HG03521 (cell line): ENCODE measurements around the gene CAPN9.
"Not testable (repeated sequence)": the region's sequence is repeated elsewhere in the genome, so short reads cannot be mapped to it uniquely, and the experiment has no call there.

Experiments used
- ATAC-seq: cut with Tn5 transposase; IDR thresholded peaks from one replicate; pipeline ENCODE4 v1.9.1; 2021; ENCODE audit warnings: mild to moderate bottlenecking, moderate library complexity; ENCODE audit not compliant: unreplicated experiment

CAPN9 gene

GRCh38 chr1:230747127-230747730, at the start of gene CAPN9:
Gene CAPN9, plus strand, starts transcription at chr1:230747388. Its CDS starts 109 bp downstream, at chr1:230747497.
- no peak for ATAC-seq

- no peak for ATAC-seq
Observed at GRCh38 chr1:230698130-230698529, 49.1 kb upstream of the CAPN9 start.

- ATAC-seq = not testable (repeated sequence)
Observed at GRCh38 chr1:230698964-230699363, 48.2 kb upstream of the CAPN9 start.

GRCh38 chr1:230699716-230700115, 47.5 kb upstream of the CAPN9 start:
- ATAC-seq = no peak

GRCh38 chr1:230700132-230700531, 47.1 kb upstream of the CAPN9 start:
- no peak for ATAC-seq

- no peak for ATAC-seq
Observed at GRCh38 chr1:230701434-230701833, 45.8 kb upstream of the CAPN9 start.

GRCh38 chr1:230701895-230702768, 45.1 kb upstream of the CAPN9 start:
- ATAC-seq = no peak

GRCh38 chr1:230702934-230703678, 44.1 kb upstream of the CAPN9 start:
- no peak for ATAC-seq

GRCh38 chr1:230703679-230704385, 43.4 kb upstream of the CAPN9 start:
- no peak for ATAC-seq

GRCh38 chr1:230704830-230705229, 42.4 kb upstream of the CAPN9 start:
- ATAC-seq = no peak

- no peak for ATAC-seq
Observed at GRCh38 chr1:230705289-230706019, 41.7 kb upstream of the CAPN9 start.

- ATAC-seq = no peak
Observed at GRCh38 chr1:230706020-230706699, 41.0 kb upstream of the CAPN9 start.

GRCh38 chr1:230706887-230707731, 40.1 kb upstream of the CAPN9 start:
- ATAC-seq = no peak

GRCh38 chr1:230707732-230708630, 39.2 kb upstream of the CAPN9 start:
- no peak for ATAC-seq

- no peak for ATAC-seq
Observed at GRCh38 chr1:230708631-230709580, 38.3 kb upstream of the CAPN9 start.

GRCh38 chr1:230709619-230710542, 37.3 kb upstream of the CAPN9 start:
- no peak for ATAC-seq
